H4 (cell line): ENCODE results near the gene SATB1. TPM values are rescaled to one million over a fixed set of nuclear protein-coding genes. Genes with fewer than 3 reads are reported as not detected.
"Not testable (repeated sequence)": the region's sequence is repeated elsewhere in the genome, so short reads cannot be mapped to it uniquely, and the experiment has no call there.

Experiments used
- DNase-seq: peaks from one replicate; pipeline ENCODE4 v3.0.0-alpha.2; 2015; ENCODE audit warnings: low spot score
- total RNA-seq: library from RNA; depleted of rRNA; stranded (reverse); fragments of >200 nt; shearing (Covaris generic); gene quantifications from 2 replicates; pipeline ENCODE4 v1.2.3, GENCODE V29; 2014

SATB1 gene
- total RNA-seq, 1 experiment from 2014 or later, result 4.8 TPM

- DNase-seq, result no peak
Observed at GRCh38 chr3:18351823-18352744, 73.1 kb downstream of the SATB1 start.

GRCh38 chr3:18351069-18351628, 74.0 kb downstream of the SATB1 start:
- no peak for DNase-seq

- DNase-seq, result no peak
Observed at GRCh38 chr3:18349197-18349798, 75.8 kb downstream of the SATB1 start.

- no peak for DNase-seq
Observed at GRCh38 chr3:18346097-18346496, 79.0 kb downstream of the SATB1 start.

- no peak for DNase-seq
Observed at GRCh38 chr3:18345015-18345367, 80.1 kb downstream of the SATB1 start.

GRCh38 chr3:18344306-18345014, 80.7 kb downstream of the SATB1 start:
- no peak for DNase-seq

GRCh38 chr3:18343809-18344208, 81.3 kb downstream of the SATB1 start:
- no peak for DNase-seq

GRCh38 chr3:18338827-18339514, 86.2 kb downstream of the SATB1 start:
- DNase-seq, result no peak

GRCh38 chr3:18337231-18337630, 87.9 kb downstream of the SATB1 start:
- no peak for DNase-seq

GRCh38 chr3:18334837-18335601, 90.1 kb downstream of the SATB1 start:
- DNase-seq, result no peak

- not testable (repeated sequence) for DNase-seq
Observed at GRCh38 chr3:18330772-18331441, 94.2 kb downstream of the SATB1 start.

GRCh38 chr3:18308096-18308650, 117.0 kb downstream of the SATB1 start:
- no peak for DNase-seq

GRCh38 chr3:18307529-18307928, 117.6 kb downstream of the SATB1 start:
- no peak for DNase-seq

GRCh38 chr3:18302517-18302916, 122.6 kb downstream of the SATB1 start:
- no peak for DNase-seq

GRCh38 chr3:18301781-18302180, 123.4 kb downstream of the SATB1 start:
- no peak for DNase-seq

- no peak for DNase-seq
Observed at GRCh38 chr3:18300916-18301315, 124.2 kb downstream of the SATB1 start.

GRCh38 chr3:18297126-18297525, 128.0 kb downstream of the SATB1 start:
- DNase-seq, result no peak
